22Rv1 (cell line): ENCODE measurements around the gene GASK1B.

Experiments used
- H3K27ac ChIP-seq: fragments of 450-650 bp; 2 replicates; pipeline ENCODE4 v1.5.1; 2017
- CTCF ChIP-seq: fragments of 450-650 bp; IDR thresholded peaks from 2 replicates; pipeline ENCODE4 v1.5.1; 2017; ENCODE audit warnings: mild to moderate bottlenecking
- ZFX ChIP-seq: fragments of 450-650 bp; IDR thresholded peaks from 2 replicates; pipeline ENCODE4 v1.6.1; 2017; ENCODE audit warnings: antibody characterized with exemption, borderline replicate concordance

GASK1B gene

DNA sequence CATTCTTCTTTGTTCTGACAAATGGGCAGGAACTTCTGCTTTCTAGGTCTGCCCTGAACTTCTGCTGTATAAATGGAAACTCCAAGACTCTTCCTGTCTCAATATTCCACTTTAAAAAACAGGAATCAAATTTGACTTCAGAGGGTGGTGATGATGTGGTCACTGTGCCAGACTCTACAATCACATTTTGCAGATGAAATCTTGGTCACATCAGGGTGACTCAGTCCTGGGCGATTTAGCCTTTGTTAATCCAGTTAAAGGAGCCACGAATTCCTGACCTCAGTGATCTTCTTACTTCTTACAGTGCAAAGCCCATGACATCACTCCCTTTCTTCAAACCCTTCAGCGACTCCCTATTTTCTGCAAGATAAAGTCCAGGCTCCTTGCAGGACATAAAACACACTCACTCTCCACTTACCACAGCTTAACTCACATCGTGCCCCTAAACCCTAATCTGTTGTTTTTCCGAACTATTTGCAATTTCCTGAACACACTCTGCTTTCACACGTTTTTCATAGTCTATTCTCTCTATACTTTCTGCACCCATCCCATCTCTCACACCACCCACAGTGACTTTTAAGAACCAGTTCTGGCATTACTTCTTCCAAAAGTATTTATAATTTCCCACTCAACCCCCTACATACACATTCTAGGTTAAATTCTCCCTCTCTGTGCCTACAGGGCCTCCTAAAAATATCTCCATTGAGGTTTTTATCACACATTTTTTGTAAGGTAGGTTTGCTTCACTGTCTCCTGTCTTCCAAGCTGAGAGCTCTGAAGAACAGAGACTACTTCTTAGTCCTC is 11.1 kb downstream of the GASK1B start:
- TF ChIP-seq CTCF (no peak), ZFX (no peak)
- no peak overlapping the region for H3K27ac ChIP-seq

GRCh38 chr4:158159718-158160094 is 13.1 kb downstream of the GASK1B start:
- H3K27ac ChIP-seq: no peak overlapping the region

GRCh38 chr4:158159054-158159717 is 13.6 kb downstream of the GASK1B start:
- H3K27ac ChIP-seq: no peak overlapping the region
- TF ChIP-seq ZFX (no peak), CTCF (no peak)

More at GRCh38 chr4:158159718-158160094, 13.1 kb downstream of the GASK1B start:
- TF ChIP-seq ZFX: no peak
- TF ChIP-seq CTCF: no peak

- no peak overlapping the region for H3K27ac ChIP-seq
Observed at GRCh38 chr4:158157412-158157811, 15.4 kb downstream of the GASK1B start.

DNA sequence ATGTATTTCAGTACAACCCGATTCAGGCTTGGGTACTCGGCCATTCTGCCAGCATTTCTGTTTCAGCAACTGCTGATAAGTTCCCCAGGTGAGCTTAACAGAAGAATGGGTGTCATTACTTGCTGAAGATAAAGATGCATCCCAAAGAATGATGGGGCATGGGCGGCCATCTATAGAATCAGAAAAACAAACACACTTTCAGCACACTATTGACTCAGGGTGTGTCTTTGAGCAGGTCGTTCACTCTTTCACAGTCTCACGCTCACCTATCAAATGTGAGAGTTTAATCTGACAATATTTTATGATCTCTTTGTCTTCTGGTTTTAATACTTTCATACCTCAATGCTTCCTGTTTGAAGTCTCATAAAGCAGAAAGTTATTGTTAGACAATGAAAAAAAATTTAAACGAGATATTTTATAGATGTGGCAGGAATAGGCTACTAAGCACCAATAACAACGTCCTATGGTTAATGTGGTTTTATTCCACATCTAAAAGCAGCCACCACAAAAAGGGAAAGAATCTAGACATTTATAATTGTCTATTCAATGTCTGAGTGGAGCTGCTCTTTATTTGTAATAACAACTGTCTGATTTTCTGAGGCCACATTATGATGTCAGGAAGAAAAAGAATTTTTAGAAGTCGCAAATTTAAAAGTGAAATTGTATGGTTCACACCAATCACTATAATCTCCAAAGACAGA is 17.0 kb downstream of the GASK1B start:
- peak overlapping the region; percentile 38 for H3K27ac ChIP-seq
- TF ChIP-seq CTCF: no peak
- TF ChIP-seq ZFX: no peak

More at GRCh38 chr4:158157412-158157811, 15.4 kb downstream of the GASK1B start:
- TF ChIP-seq ZFX: no peak
- TF ChIP-seq CTCF: no peak

DNA sequence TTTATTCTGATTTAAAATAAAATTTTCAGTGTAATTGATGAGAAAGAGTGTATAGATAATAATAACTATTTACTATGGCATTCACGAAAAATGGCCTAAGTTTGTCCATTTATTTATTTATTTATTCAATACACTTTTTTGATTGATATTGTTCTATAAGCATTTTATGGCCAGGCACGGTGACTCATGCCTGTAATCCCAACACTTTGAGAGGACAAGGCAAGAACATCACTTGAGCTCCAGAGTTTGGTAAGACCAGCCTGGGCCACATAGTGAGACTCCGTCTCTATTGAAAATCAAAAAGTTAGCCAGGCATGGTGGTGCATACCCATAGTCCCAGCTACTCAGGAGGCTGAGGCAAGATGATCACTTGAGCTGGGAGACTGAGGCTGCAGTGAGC is 25.7 kb downstream of the GASK1B start:
- no peak overlapping the region for H3K27ac ChIP-seq
- TF ChIP-seq ZFX (no peak), CTCF (no peak)

DNA sequence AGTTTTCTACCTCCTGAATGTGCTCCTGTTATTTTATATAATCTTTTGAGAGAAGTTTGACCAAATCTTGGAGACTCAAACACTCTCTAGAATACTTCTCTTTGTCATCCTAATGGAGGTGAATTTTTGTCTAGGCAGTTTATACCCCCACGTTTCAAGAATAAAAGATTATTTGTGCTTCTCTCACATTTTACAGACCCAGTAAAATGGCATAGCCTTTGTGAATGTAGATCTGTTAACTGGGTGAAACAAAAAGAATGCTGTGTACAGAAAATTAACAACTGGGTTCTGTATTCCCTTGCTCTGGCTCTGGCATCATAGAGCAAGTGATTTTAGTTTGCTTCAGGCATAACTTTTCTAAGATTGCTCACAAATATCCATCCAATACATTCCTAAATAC is 26.1 kb downstream of the GASK1B start:
- no peak for TF ChIP-seq ZFX
- TF ChIP-seq CTCF: no peak
- H3K27ac ChIP-seq: no peak overlapping the region
